Panc1 (cell line): Measurements from ENCODE around the gene PIK3CD.

Source experiments
- CTCF ChIP-seq: fragments of 450-650 bp; IDR thresholded peaks from 2 replicates; pipeline ENCODE4 v1.5.1; 2017; ENCODE audit warnings: mild to moderate bottlenecking
- POLR2AphosphoS5 ChIP-seq: IDR thresholded peaks from 2 replicates; pipeline ENCODE4 v1.6.1; 2012; ENCODE audit warnings: mild to moderate bottlenecking, low read depth, low read length, moderate library complexity
- REST ChIP-seq, 2 experiments: IDR thresholded peaks; 2 replicates each; pipeline ENCODE4 v1.6.1; 2011 to 2012; ENCODE audit warnings: low read depth in 2 of 2, control low read depth in 1 of 2, low read length in 1 of 2, mild to moderate bottlenecking in 1 of 2, moderate library complexity in 1 of 2; ENCODE audit not compliant: insufficient read depth in 1 of 2
- SIN3A ChIP-seq: IDR thresholded peaks from 2 replicates; pipeline ENCODE4 v1.6.1; 2012; ENCODE audit warnings: low read depth, mild to moderate bottlenecking, low read length, moderate library complexity, borderline replicate concordance; ENCODE audit not compliant: insufficient read depth
- TCF7L2 ChIP-seq: IDR thresholded peaks from 2 replicates; pipeline ENCODE4 v1.6.1; 2011; ENCODE audit warnings: mild to moderate bottlenecking, low read depth, low read length, inconsistent platforms

GRCh38 chr1:9653491-9654050 lies 2.0 kb downstream of the PIK3CD start:
- no peak for TF ChIP-seq CTCF
- no peak for TF ChIP-seq REST (IDR thresholded peaks at IDR 0.05; ENCODE audit: insufficient read depth in 1 of 2, low read depth in 2 of 2, low read length in 1 of 2)
- no peak for TF ChIP-seq POLR2AphosphoS5
- TF ChIP-seq TCF7L2, result no peak
- TF ChIP-seq SIN3A, result no peak
